Endothelial cell of umbilical vein (primary cell): ENCODE results near the gene SLCO4C1. TPM values are rescaled to one million over a fixed set of nuclear protein-coding genes. Genes with fewer than 3 reads are reported as not detected.
"Not testable (repeated sequence)": the region's sequence is repeated elsewhere in the genome, so short reads cannot be mapped to it uniquely, and the experiment has no call there.

Experiments
- BruUV-seq: library from RNA; stranded (reverse); fragments of 400-500 nt; replicated peaks from 2 replicates; lab custom pipeline; 2021; lab: Mats Ljungman, UMichigan
- CTCF ChIA-PET: fragments of 300-600, 350-600 bp; sonication (Branson Sonifier 250); formaldehyde crosslinking; loops from one replicate; lab custom pipeline; 2021; ENCODE audit warnings: antibody characterized with exemption, inconsistent platforms; lab: Charles Lee
- POLR2A ChIA-PET: fragments of 300-600, 350-600 bp; sonication (Branson Sonifier 250); formaldehyde crosslinking; loops from one replicate; lab custom pipeline; 2021; ENCODE audit warnings: antibody characterized with exemption, inconsistent platforms; lab: Charles Lee
- DNase-seq: peaks from one replicate; pipeline ENCODE4 v3.0.0-alpha.2; 2011; ENCODE audit warnings: low read depth, low spot score
- FAIRE-seq: peaks from 2 replicates; lab custom pipeline; 2011; peaks lifted over from hg19 to GRCh38; lab: Jason Lieb, UNC
- H2AFZ ChIP-seq: 2 replicates; pipeline ENCODE4 v1.6.0; 2012; ENCODE audit warnings: low read depth, low read length, control low read depth, inconsistent platforms
- H3K27ac ChIP-seq: 2 replicates; pipeline ENCODE4 v1.5.1; 2011; ENCODE audit warnings: low read depth, mild to moderate bottlenecking, control low read depth, low read length, moderate library complexity; ENCODE audit not compliant: insufficient read depth
- H3K27me3 ChIP-seq, 2 experiments: 2 replicates each; pipeline versions ENCODE4 v1.6.0 to v1.6.1; 2011; ENCODE audit warnings: low read length in 2 of 2, mixed read lengths in 1 of 2; ENCODE audit not compliant: control insufficient read depth in 2 of 2, insufficient read depth in 2 of 2
- H3K36me3 ChIP-seq, 2 experiments: 2 replicates in 1 of 2; 3 replicates in 1 of 2; pipeline ENCODE4 v1.5.1; 2011; ENCODE audit warnings: low read length in 2 of 2, mild to moderate bottlenecking in 1 of 2, moderate library complexity in 1 of 2; ENCODE audit not compliant: control insufficient read depth in 2 of 2, insufficient read depth in 2 of 2; ENCODE audit errors: extremely low read depth in 1 of 2
- H3K4me1 ChIP-seq: 3 replicates; pipeline ENCODE4 v1.5.1; 2011; ENCODE audit warnings: mild to moderate bottlenecking, low read length; ENCODE audit not compliant: control insufficient read depth, insufficient read depth; ENCODE audit errors: extremely low read depth
- H3K4me2 ChIP-seq: 2 replicates; pipeline ENCODE4 v1.6.1; 2011; ENCODE audit warnings: low read length, control low read depth, mixed read lengths; ENCODE audit not compliant: insufficient read depth
- H3K4me3 ChIP-seq, 3 experiments: fragments of 200-600 bp in 1 of 3; sonication (generic), shearing (Covaris generic) in 1 of 3; replicated peaks in 1 of 3; 2 replicates each; pipeline ENCODE4 v1.5.1; 2011 to 2016; ENCODE audit warnings: control low read depth in 3 of 3, low read length in 3 of 3, mild to moderate bottlenecking in 2 of 3, inconsistent platforms in 1 of 3, low read depth in 1 of 3, moderate library complexity in 1 of 3; ENCODE audit not compliant: insufficient read depth in 1 of 3
- H3K79me2 ChIP-seq: 2 replicates; pipeline ENCODE4 v1.6.0; 2012; ENCODE audit warnings: low read length, inconsistent platforms; ENCODE audit not compliant: control insufficient read depth, insufficient read depth
- H3K9ac ChIP-seq: replicated peaks from 2 replicates; pipeline ENCODE3; 2011; ENCODE audit warnings: low read length, control low read depth; ENCODE audit not compliant: insufficient read depth; ENCODE audit errors: extremely low read depth
- H3K9me1 ChIP-seq: replicated peaks from 3 replicates; pipeline ENCODE4 v1.6.0; 2011; ENCODE audit warnings: mild to moderate bottlenecking, low read length; ENCODE audit not compliant: control insufficient read depth, insufficient read depth; ENCODE audit errors: extremely low read depth
- H3K9me3 ChIP-seq: replicated peaks from 2 replicates; pipeline ENCODE4 v1.5.1; 2012; ENCODE audit warnings: low read length, inconsistent platforms; ENCODE audit not compliant: control insufficient read depth, insufficient read depth
- H4K20me1 ChIP-seq: replicated peaks from 2 replicates; pipeline ENCODE3; 2011; ENCODE audit warnings: mild to moderate bottlenecking, low read length; ENCODE audit not compliant: control insufficient read depth, insufficient read depth; ENCODE audit errors: extremely low read depth
- EZH2 ChIP-seq: IDR thresholded peaks from 2 replicates; pipeline ENCODE4 v1.6.1; 2012; ENCODE audit warnings: borderline replicate concordance, low read depth, mild to moderate bottlenecking, moderate library complexity, low read length, inconsistent platforms; ENCODE audit not compliant: severe bottlenecking
- FOS ChIP-seq: IDR thresholded peaks from 2 replicates; pipeline ENCODE4 v1.6.1; 2011; ENCODE audit warnings: mild to moderate bottlenecking, low read length, moderate library complexity, borderline replicate concordance; ENCODE audit not compliant: insufficient read depth
- MAX ChIP-seq: IDR thresholded peaks from 2 replicates; pipeline ENCODE4 v1.6.1; 2011; ENCODE audit not compliant: insufficient read depth, insufficient read length
- MYC ChIP-seq: IDR thresholded peaks from one replicate; pipeline ENCODE4 v1.6.1; 2011; ENCODE audit warnings: mild to moderate bottlenecking, low read depth, low read length
- POLR2AphosphoS5 ChIP-seq: IDR thresholded peaks from 2 replicates; pipeline ENCODE4 v1.6.1; 2012; ENCODE audit warnings: low read depth, mild to moderate bottlenecking, control low read depth, low read length, moderate library complexity; ENCODE audit not compliant: insufficient read depth
- dilution Hi-C: fragments of 300-500 bp; cut with MboI; formaldehyde crosslinking; loops from one replicate; pipeline ENCODE4 v1.15.0; 2019; ENCODE audit warnings: low sequenced_read_pairs; ENCODE audit not compliant: extremely low pct_ligation_motif_present
- intact Hi-C: fragments of 100-400 bp; cut with micrococcal nuclease; formaldehyde crosslinking; loops from one replicate; pipeline ENCODE4 v1.10.0; 2022
- polyA plus RNA-seq, 4 experiments: library from polyadenylated mRNA; depleted of rRNA in 3 of 4; stranded (reverse) in 3 of 4; unstranded in 1 of 4; fragments of >200 nt; gene quantifications; 2 replicates each; pipeline versions ENCODE4 v1.2.1 to v1.2.3, GENCODE V29; 2011 to 2012; ENCODE audit warnings: missing spikeins in 1 of 4
- total RNA-seq: library from RNA; stranded (reverse); gene quantifications from 2 replicates; pipeline ENCODE4 v1.2.3, GENCODE V29; 2021

SLCO4C1 gene
- total and polyA plus RNA-seq, 2 donors (not counting 3 experiments of a cell fraction or from before 2014, with no cell fraction given): 0.03 TPM; not detected in 1

- ChIA-PET POLR2A (no interaction called here), CTCF (interaction anchor here (0.8 kb wide), 1 partner anchor 142 kb away, joined by 3 read pairs; no protein-coding TSS in a partner anchor)
- Histone ChIP-seq H3K9me3 (no peaks in the 10 kb centered on the region), H3K27ac (no peak overlapping the region), H3K9me1 (no peaks in the 10 kb centered on the region), H3K4me3 (no peak overlapping the region), H3K36me3 (no peaks in the 10 kb centered on the region), H4K20me1 (no peaks in the 10 kb centered on the region), H3K4me2 (no peak overlapping the region), H3K9ac (no peak overlapping the region), H3K27me3 (no peaks in the 10 kb centered on the region), H2AFZ (no peak overlapping the region), H3K79me2 (no peaks in the 10 kb centered on the region), H3K4me1 (no peaks in the 10 kb centered on the region)
- TF ChIP-seq MYC (no peak), MAX (no peak), EZH2 (no peak), POLR2AphosphoS5 (no peak), FOS (no peak)
- dilution Hi-C loops (no loop called here), intact Hi-C loops (no loop called here)
- BruUV-seq: no TSS peak
- FAIRE-seq (no peak), DNase-seq (no peak)
Observed at GRCh38 chr5:102324714-102325113, 28.6 kb upstream of the SLCO4C1 start.

GRCh38 chr5:102318801-102319200, 22.7 kb upstream of the SLCO4C1 start:
- H3K4me1 ChIP-seq, H3K4me3 ChIP-seq, CTCF ChIA-PET, H3K9me3 ChIP-seq, H3K27me3 ChIP-seq, H3K79me2 ChIP-seq, H2AFZ ChIP-seq, DNase-seq, dilution Hi-C loops, H3K36me3 ChIP-seq, H3K4me2 ChIP-seq, BruUV-seq, intact Hi-C loops, FAIRE-seq, H3K27ac ChIP-seq, H4K20me1 ChIP-seq, H3K9ac ChIP-seq, POLR2A ChIA-PET, H3K9me1 ChIP-seq: not testable (repeated sequence)
